Gastrocnemius medialis (tissue), 4 donors: ENCODE results near the gene ATP11A.

Source experiments
- CTCF ChIP-seq, 5 experiments: fragments of 450-650 bp in 3 of 5; fragments of 200-600 bp in 2 of 5; sonication (generic) in 2 of 5; IDR thresholded peaks in 4 of 5; conservative IDR thresholded peaks in 1 of 5; 1 replicate in 4 of 5; 2 replicates in 1 of 5; pipeline ENCODE4 v1.5.1; 2016 to 2019; ENCODE audit warnings: antibody characterized with exemption in 5 of 5, mild to moderate bottlenecking in 3 of 5, moderate library complexity in 3 of 5
- POLR2A ChIP-seq, 2 donors: fragments of 450-650 bp; IDR thresholded peaks; one replicate each; pipeline ENCODE4 v1.6.1; 2017; ENCODE audit warnings: antibody characterized with exemption in 2 of 2, mild to moderate bottlenecking in 2 of 2, moderate library complexity in 2 of 2

GRCh38 chr13:112669881-112670499 is 19.8 kb upstream of the ATP11A start:
- TF ChIP-seq CTCF (IDR thresholded peaks at IDR 0.05 in 4 of 5, conservative IDR thresholded peaks at IDR 0.05 in 1 of 5) = no peak
- no peak for TF ChIP-seq POLR2A (IDR thresholded peaks at IDR 0.05)
